ENCODE measurements around the gene AMIGO1.

GRCh38 chr1:109467301-109467777 lies 42.2 kb downstream of the AMIGO1 start:
- TF ChIP-seq EZH2 (IDR thresholded peaks at IDR 0.05; ENCODE audit: borderline replicate concordance, control insufficient read depth, low read depth, low read length) (no peak), SMARCA5 (IDR thresholded peaks at IDR 0.05) (no peak), SREBF1 (IDR thresholded peaks at IDR 0.05; ENCODE audit: low read length) (no peak), MXI1 (IDR thresholded peaks at IDR 0.05; ENCODE audit: low read depth, low read length) (no peak), ELK1 (IDR thresholded peaks at IDR 0.05; ENCODE audit: low read depth, low read length) (no peak), GABPA (IDR thresholded peaks at IDR 0.05; ENCODE audit: low read depth) (no peak), LARP7 (IDR thresholded peaks at IDR 0.05) (no peak), RCOR1 (conservative IDR thresholded peaks at IDR 0.05; ENCODE audit: low read depth, low read length) (no peak), POLR2A (IDR thresholded peaks at IDR 0.05; ENCODE audit: low read depth, low read length) (no peak)
- TF ChIP-seq, protein P1, sequence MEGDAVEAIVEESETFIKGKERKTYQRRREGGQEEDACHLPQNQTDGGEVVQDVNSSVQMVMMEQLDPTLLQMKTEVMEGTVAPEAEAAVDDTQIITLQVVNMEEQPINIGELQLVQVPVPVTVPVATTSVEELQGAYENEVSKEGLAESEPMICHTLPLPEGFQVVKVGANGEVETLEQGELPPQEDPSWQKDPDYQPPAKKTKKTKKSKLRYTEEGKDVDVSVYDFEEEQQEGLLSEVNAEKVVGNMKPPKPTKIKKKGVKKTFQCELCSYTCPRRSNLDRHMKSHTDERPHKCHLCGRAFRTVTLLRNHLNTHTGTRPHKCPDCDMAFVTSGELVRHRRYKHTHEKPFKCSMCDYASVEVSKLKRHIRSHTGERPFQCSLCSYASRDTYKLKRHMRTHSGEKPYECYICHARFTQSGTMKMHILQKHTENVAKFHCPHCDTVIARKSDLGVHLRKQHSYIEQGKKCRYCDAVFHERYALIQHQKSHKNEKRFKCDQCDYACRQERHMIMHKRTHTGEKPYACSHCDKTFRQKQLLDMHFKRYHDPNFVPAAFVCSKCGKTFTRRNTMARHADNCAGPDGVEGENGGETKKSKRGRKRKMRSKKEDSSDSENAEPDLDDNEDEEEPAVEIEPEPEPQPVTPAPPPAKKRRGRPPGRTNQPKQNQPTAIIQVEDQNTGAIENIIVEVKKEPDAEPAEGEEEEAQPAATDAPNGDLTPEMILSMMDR (IDR thresholded peaks at IDR 0.05 in 2 of 3, conservative IDR thresholded peaks at IDR 0.05 in 1 of 3; ENCODE audit: control insufficient read depth in 2 of 3, extremely low read depth in 1 of 3, insufficient read depth in 1 of 3, low read depth in 3 of 3, low read length in 3 of 3) = no peak
- TF ChIP-seq, protein P2, sequence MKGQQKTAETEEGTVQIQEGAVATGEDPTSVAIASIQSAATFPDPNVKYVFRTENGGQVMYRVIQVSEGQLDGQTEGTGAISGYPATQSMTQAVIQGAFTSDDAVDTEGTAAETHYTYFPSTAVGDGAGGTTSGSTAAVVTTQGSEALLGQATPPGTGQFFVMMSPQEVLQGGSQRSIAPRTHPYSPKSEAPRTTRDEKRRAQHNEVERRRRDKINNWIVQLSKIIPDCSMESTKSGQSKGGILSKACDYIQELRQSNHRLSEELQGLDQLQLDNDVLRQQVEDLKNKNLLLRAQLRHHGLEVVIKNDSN (IDR thresholded peaks at IDR 0.05; ENCODE audit: borderline replicate concordance, extremely low read length, insufficient read depth, low read depth, low read length) = no peak
- TF ChIP-seq, protein P3, sequence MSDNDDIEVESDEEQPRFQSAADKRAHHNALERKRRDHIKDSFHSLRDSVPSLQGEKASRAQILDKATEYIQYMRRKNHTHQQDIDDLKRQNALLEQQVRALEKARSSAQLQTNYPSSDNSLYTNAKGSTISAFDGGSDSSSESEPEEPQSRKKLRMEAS (IDR thresholded peaks at IDR 0.05; ENCODE audit: low read depth, low read length) = no peak
